GM12891 (cell line): Measurements from ENCODE around the gene GBP7.

Experiments used
- POLR2A ChIP-seq: IDR thresholded peaks from 2 replicates; pipeline ENCODE4 v1.6.1; 2011; ENCODE audit warnings: low read depth, low read length, control low read depth
- TAF1 ChIP-seq: IDR thresholded peaks from 2 replicates; pipeline ENCODE4 v1.6.1; 2011; ENCODE audit warnings: low read depth, low read length, control low read depth

- TF ChIP-seq TAF1 (no peak), POLR2A (no peak)
Observed at GRCh38 chr1:89165811-89166210, 10.0 kb downstream of the GBP7 start.
